Measurements from ENCODE around the gene NAT10.

GRCh38 chr11:34064291-34064690 is 41.1 kb upstream of the NAT10 start:
- TF ChIP-seq CTCF (IDR thresholded peaks at IDR 0.05; ENCODE audit: insufficient read depth, low read depth, low read length) (no peak), EZH2 (IDR thresholded peaks at IDR 0.05; ENCODE audit: insufficient read depth, low read length) (no peak)
